ENCODE results near the gene SCN4A.

- TF ChIP-seq POLR2A (IDR thresholded peaks at IDR 0.05; ENCODE audit: extremely low read depth, insufficient read length), result no peak
- TF ChIP-seq MAX (IDR thresholded peaks at IDR 0.05; ENCODE audit: low read depth, low read length), result no peak
Measured at GRCh38 chr17:64003526-64004121, 30.9 kb upstream of the SCN4A start.

Measured in NB4 (cell line).